Measurements from ENCODE around the gene REEP5. TPM values are rescaled to one million over a fixed set of nuclear protein-coding genes. Genes with fewer than 3 reads are reported as not detected.
"Not testable (repeated sequence)": the region's sequence is repeated elsewhere in the genome, so short reads cannot be mapped to it uniquely, and the experiment has no call there.

REEP5 gene
- total RNA-seq, 2 donors from 2014 or later = 38.1 to 46.5 TPM

DNA sequence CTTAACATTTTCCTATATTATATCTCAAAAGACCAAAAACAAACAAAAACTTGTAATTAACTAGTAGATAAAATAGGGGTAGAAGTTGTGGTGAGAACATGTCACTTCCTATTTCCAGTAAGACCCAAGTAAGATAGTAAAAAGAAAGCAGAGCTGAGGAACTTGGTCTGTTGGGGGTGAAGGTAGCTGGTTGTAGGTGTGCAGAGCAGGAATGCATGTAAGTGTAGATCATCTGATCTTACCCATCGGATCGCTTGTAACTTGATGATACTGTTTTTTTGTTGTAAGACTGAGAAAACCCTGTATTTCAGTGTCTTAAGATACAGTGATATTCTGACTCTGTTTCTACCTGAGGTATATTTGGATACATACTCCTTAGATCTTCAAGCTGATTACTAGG is 55.3 kb downstream of the REEP5 start:
- Mint-ChIP-seq H3K4me3 (no peak overlapping the region), H3K4me1 (peaks cover 28% of the 10 kb centered on the region), H3K27me3 (no peaks in the 10 kb centered on the region), H3K27ac (peak overlapping the region; percentile 75), H3K36me3 (ENCODE audit: low read depth) (peaks cover 2% of the 10 kb centered on the region)
- ATAC-seq (no peak), DNase-seq (no peak)
- H3K9me3 ChIP-seq (ENCODE audit: control insufficient read depth, low read length, poor library complexity, severe bottlenecking) = no peaks in the 10 kb centered on the region

DNA sequence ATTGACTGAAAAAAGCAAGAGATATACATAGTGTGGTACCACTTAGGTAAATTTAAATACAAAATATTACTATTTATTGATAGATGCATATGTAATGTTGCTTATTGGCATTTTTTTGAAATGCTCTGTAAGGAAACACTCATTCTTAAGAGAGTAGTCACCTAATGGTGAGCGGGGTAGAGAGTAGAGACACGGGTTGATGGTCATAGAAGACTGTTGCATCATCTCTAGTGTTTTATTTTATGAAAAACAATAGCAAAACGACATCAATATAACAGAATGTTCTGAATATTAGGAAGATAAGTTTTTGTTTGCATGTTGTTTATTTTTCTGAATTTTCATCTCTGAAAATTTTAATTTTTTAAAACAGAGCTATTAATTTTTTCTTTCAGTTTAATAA is 56.9 kb downstream of the REEP5 start:
- no peak overlapping the region for H3K4me3 Mint-ChIP-seq
- peaks cover 30% of the 10 kb centered on the region for H3K4me1 Mint-ChIP-seq
- peaks cover 2% of the 10 kb centered on the region for H3K36me3 Mint-ChIP-seq (ENCODE audit: low read depth)
- no peak for ATAC-seq
- no peak for DNase-seq
- no peak overlapping the region for H3K27ac Mint-ChIP-seq
- H3K27me3 Mint-ChIP-seq = no peaks in the 10 kb centered on the region
- no peaks in the 10 kb centered on the region for H3K9me3 ChIP-seq (ENCODE audit: control insufficient read depth, low read length, poor library complexity, severe bottlenecking)

GRCh38 chr5:112863549-112863948 is 58.5 kb downstream of the REEP5 start:
- no peaks in the 10 kb centered on the region for H3K9me3 ChIP-seq (ENCODE audit: control insufficient read depth, low read length, poor library complexity, severe bottlenecking)
- Mint-ChIP-seq H3K36me3 (ENCODE audit: low read depth) (peaks cover 2% of the 10 kb centered on the region), H3K4me1 (peaks cover 22% of the 10 kb centered on the region), H3K27ac (peak overlapping the region; percentile 97), H3K27me3 (no peaks in the 10 kb centered on the region), H3K4me3 (peak overlapping the region; percentile 58)
- DNase-seq (no peak), ATAC-seq (no peak)

DNA sequence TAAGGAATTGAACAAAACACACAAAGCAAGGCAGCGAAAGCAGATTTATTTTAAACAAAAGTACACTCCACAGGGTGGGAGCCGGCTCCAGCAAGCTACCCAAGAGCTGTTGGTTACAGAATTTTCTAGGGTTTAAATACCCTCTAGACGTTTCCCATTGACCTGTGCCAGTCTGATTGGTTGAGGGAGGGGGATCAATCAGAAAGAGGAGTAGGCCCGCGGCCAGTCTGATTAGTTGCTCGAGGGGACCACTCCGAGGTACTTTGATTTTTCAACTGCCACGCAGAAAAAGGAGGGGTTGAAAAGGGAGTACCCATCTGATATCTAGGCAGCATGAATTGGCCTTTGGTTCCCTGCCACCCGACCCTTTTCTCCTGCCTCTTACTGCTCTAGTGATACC is 59.9 kb downstream of the REEP5 start:
- DNase-seq (no peak), ATAC-seq (no peak)
- no peaks in the 10 kb centered on the region for H3K9me3 ChIP-seq (ENCODE audit: control insufficient read depth, low read length, poor library complexity, severe bottlenecking)
- Mint-ChIP-seq H3K4me3 (peak overlapping the region; percentile 94), H3K27me3 (no peaks in the 10 kb centered on the region), H3K36me3 (ENCODE audit: low read depth) (no peaks in the 10 kb centered on the region), H3K27ac (peak overlapping the region; percentile 97), H3K4me1 (peaks cover 20% of the 10 kb centered on the region)

DNA sequence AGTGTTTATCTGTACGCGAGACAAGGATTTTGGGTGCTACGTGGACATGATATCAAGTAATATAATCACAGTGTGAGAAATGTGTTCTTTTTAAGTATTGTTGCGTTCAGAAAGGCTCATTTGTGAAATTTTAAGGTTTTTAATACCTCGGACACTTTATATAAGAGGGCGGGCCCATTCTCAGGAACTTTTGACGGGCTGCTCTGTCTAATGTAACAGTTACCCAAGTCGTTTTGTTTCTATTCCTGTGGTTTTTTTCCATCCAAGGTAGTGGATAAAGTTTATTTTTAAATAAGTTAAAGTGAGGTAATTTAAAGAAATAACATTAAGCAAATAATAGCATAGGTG is 60.4 kb downstream of the REEP5 start:
- Mint-ChIP-seq H3K27me3 (peaks cover under 1% of the 10 kb centered on the region), H3K36me3 (ENCODE audit: low read depth) (no peaks in the 10 kb centered on the region), H3K4me3 (peak overlapping the region; percentile 94), H3K4me1 (peaks cover 16% of the 10 kb centered on the region), H3K27ac (peak overlapping the region; percentile 97)
- DNase-seq (no peak), ATAC-seq (no peak)
- no peaks in the 10 kb centered on the region for H3K9me3 ChIP-seq (ENCODE audit: control insufficient read depth, low read length, poor library complexity, severe bottlenecking)

DNA sequence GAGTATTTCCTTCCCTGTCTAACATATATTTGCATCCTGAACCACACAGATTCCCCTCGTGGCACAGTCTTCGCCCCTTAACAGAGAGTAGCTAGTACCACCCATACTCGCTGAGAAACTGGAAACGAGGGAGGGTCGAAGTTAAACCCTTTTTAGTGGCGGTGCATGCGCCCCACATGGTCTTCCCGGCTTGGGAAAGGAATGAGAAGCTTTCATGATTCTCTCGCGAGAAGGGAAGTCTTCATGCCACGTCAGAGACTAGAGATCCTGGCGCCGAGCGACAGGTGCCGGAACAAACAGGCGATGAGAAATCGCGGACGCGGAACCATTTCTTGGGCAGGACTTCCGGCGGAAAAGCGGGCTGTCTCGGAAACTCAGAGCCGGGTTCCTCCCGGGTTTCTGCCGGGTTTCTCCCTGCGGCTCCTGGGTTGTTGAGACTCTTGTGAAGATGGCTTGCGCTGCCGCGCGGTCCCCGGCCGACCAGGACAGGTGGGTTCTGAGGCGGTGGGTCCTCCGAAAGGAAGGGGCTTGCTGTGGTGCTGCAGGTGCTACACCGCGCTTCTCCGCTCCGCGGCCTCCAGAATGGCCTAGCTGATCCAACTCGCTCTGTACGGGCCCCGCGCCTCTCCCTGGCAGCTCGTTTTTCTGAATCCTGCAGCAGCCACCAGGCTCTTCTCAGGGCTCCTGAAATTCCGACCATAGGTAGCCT is 60.9 kb downstream of the REEP5 start, which contains the start of gene SRP19:
Gene SRP19, plus strand, starts transcription at position 359 of the 709 bp plus-strand sequence. Its CDS starts 90 bp downstream, at position 449.
- no peaks in the 10 kb centered on the region for H3K9me3 ChIP-seq (ENCODE audit: control insufficient read depth, low read length, poor library complexity, severe bottlenecking)
- H3K27me3 Mint-ChIP-seq = peaks cover 6% of the 10 kb centered on the region
- ATAC-seq (peak; percentile 95), DNase-seq (peak; percentile 80 to 85 (median 85))
- H3K4me3 Mint-ChIP-seq = peak within 1 kb of the TSS; percentile 94
- no peaks in the 10 kb centered on the region for H3K36me3 Mint-ChIP-seq (ENCODE audit: low read depth)
- H3K4me1 Mint-ChIP-seq = peaks cover 15% of the 10 kb centered on the region
- H3K27ac Mint-ChIP-seq = peak within 1 kb of the TSS; percentile 97

DNA sequence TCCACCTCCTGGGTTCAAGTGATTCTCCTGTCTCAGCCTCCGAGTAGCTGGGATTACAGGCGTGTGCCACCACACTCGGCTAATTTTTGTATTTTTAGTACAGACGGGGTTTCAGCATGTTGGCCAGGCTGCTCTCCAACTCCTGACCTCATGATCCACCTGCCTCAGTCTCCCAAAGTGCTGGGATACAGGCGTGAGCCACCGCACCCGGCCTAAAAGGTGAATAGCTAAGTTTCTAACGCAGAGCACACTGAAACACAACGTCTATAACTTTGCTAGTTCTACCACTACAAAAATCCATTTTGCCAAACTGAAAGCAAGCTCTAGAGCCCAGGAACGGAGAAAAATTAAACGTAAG is 61.5 kb downstream of the REEP5 start:
- Mint-ChIP-seq H3K4me1 (peaks cover 15% of the 10 kb centered on the region), H3K4me3 (peak overlapping the region; percentile 94), H3K27ac (peak overlapping the region; percentile 97)
- not testable (repeated sequence) for ATAC-seq; H3K36me3 Mint-ChIP-seq (ENCODE audit: low read depth); H3K9me3 ChIP-seq (ENCODE audit: control insufficient read depth, low read length, poor library complexity, severe bottlenecking); DNase-seq; H3K27me3 Mint-ChIP-seq

GRCh38 chr5:112857866-112858265 is 64.2 kb downstream of the REEP5 start:
- ATAC-seq (no peak), DNase-seq (no peak)
- no peaks in the 10 kb centered on the region for H3K36me3 Mint-ChIP-seq (ENCODE audit: low read depth)
- peaks cover 5% of the 10 kb centered on the region for H3K9me3 ChIP-seq (ENCODE audit: control insufficient read depth, low read length, poor library complexity, severe bottlenecking)
- H3K4me3 Mint-ChIP-seq = no peak overlapping the region
- H3K27ac Mint-ChIP-seq = no peak overlapping the region
- H3K27me3 Mint-ChIP-seq = peaks cover 13% of the 10 kb centered on the region
- peaks cover 10% of the 10 kb centered on the region for H3K4me1 Mint-ChIP-seq

DNA sequence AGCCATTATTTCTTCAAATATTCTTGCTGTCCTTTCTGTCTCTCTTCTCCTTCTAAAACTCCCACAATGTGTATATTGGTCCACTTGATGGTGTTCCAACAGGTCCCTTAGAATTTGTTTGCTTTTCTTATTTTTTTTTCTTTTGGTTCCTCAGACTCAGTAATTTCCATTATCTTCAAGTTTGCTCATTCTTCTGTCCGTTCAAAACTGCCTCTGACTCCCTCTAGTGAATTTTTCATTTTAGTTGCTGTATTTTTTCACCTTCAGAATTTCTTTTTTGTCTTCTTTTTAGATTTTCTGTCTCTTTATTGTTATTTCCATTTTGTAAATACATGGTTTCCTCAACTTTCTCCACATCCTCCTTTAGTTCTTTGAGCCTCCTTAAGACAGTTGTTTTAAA is 67.4 kb downstream of the REEP5 start:
- DNase-seq (no peak), ATAC-seq (no peak)
- Mint-ChIP-seq H3K4me1 (no peaks in the 10 kb centered on the region), H3K4me3 (no peak overlapping the region), H3K36me3 (ENCODE audit: low read depth) (no peaks in the 10 kb centered on the region), H3K27me3 (peaks cover 13% of the 10 kb centered on the region), H3K27ac (no peak overlapping the region)
- H3K9me3 ChIP-seq (ENCODE audit: control insufficient read depth, low read length, poor library complexity, severe bottlenecking) = peaks cover 5% of the 10 kb centered on the region

GRCh38 chr5:112849912-112850311 is 72.1 kb downstream of the REEP5 start:
- H3K4me1 Mint-ChIP-seq = peaks cover 4% of the 10 kb centered on the region
- DNase-seq (no peak), ATAC-seq (no peak)
- no peak overlapping the region for H3K4me3 Mint-ChIP-seq
- H3K36me3 Mint-ChIP-seq (ENCODE audit: low read depth) = no peaks in the 10 kb centered on the region
- peaks cover 5% of the 10 kb centered on the region for H3K9me3 ChIP-seq (ENCODE audit: control insufficient read depth, low read length, poor library complexity, severe bottlenecking)
- H3K27me3 Mint-ChIP-seq = peaks cover 5% of the 10 kb centered on the region
- H3K27ac Mint-ChIP-seq = no peak overlapping the region

GRCh38 chr5:112848116-112848811 is 73.8 kb downstream of the REEP5 start:
- no peaks in the 10 kb centered on the region for H3K36me3 Mint-ChIP-seq (ENCODE audit: low read depth)
- no peak overlapping the region for H3K27ac Mint-ChIP-seq
- peaks cover 5% of the 10 kb centered on the region for H3K27me3 Mint-ChIP-seq
- peak overlapping the region; percentile 9 for H3K4me3 Mint-ChIP-seq
- no peak for DNase-seq
- H3K4me1 Mint-ChIP-seq = peaks cover 4% of the 10 kb centered on the region
- H3K9me3 ChIP-seq (ENCODE audit: control insufficient read depth, low read length, poor library complexity, severe bottlenecking) = no peaks in the 10 kb centered on the region
- ATAC-seq = peak; percentile 97

DNA sequence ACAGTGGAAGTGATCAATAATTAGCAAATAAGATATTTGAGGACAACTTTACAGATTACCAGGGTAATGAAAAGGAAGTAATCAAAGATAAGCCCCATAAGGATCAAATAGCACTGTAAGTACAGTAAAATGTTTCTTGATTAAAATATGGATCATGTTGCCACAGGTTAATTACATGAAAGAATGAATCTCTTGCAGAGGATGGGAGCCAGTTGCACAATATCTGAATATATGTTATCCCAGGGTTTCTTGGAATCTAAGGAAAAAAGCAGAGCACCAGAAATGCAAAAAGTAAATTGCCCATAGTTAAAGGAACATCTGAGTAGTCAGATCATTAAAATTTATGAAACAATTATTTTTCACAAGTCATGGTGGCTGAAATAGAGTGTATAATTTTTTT is 74.7 kb downstream of the REEP5 start:
- DNase-seq (no peak), ATAC-seq (no peak)
- Mint-ChIP-seq H3K4me1 (peaks cover 4% of the 10 kb centered on the region), H3K36me3 (ENCODE audit: low read depth) (no peaks in the 10 kb centered on the region), H3K4me3 (no peak overlapping the region), H3K27ac (no peak overlapping the region), H3K27me3 (peaks cover 5% of the 10 kb centered on the region)
- H3K9me3 ChIP-seq (ENCODE audit: control insufficient read depth, low read length, poor library complexity, severe bottlenecking) = no peaks in the 10 kb centered on the region

DNA sequence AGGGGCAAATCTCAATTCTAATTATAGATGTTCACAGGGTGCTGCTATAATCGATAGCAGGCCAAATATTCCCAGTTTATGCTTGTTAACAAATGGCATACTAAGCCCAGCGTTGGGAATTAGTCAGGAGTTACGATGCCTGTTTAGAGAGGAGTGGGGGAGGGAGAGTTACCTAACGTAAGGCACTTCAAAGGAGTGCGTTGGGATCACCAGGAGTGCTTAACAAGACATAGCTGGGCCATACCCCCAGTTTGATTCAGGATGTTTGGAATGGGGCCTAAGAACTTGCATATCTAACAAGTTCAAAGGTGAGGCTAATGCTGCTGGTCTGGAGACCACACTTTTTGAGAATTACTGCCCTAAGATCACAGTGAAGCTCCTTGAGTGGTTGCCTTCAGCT is 75.5 kb downstream of the REEP5 start:
- no peaks in the 10 kb centered on the region for H3K36me3 Mint-ChIP-seq (ENCODE audit: low read depth)
- no peaks in the 10 kb centered on the region for H3K9me3 ChIP-seq (ENCODE audit: control insufficient read depth, low read length, poor library complexity, severe bottlenecking)
- peaks cover 5% of the 10 kb centered on the region for H3K27me3 Mint-ChIP-seq
- ATAC-seq (no peak), DNase-seq (no peak)
- H3K4me3 Mint-ChIP-seq = no peak overlapping the region
- peaks cover 4% of the 10 kb centered on the region for H3K4me1 Mint-ChIP-seq
- no peak overlapping the region for H3K27ac Mint-ChIP-seq

DNA sequence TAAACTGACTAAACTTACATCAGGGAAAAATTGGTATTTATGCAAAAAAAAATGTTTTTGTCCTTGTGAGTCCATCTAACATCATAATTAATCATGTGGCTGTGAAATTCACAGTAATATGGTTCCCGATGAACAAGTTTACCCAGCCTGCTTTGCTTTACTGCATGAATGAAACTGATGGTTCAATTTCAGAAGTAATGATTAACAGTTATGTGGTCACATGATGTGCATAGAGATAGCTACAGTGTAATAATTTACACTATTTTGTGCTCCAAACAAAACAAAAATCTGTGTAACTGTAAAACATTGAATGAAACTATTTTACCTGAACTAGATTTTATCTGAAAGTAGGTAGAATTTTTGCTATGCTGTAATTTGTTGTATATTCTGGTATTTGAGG is 77.5 kb downstream of the REEP5 start:
- Mint-ChIP-seq H3K4me1 (peaks cover 4% of the 10 kb centered on the region), H3K36me3 (ENCODE audit: low read depth) (no peaks in the 10 kb centered on the region), H3K27ac (no peak overlapping the region), H3K4me3 (no peak overlapping the region), H3K27me3 (peaks cover 5% of the 10 kb centered on the region)
- ATAC-seq (no peak), DNase-seq (no peak)
- H3K9me3 ChIP-seq (ENCODE audit: control insufficient read depth, low read length, poor library complexity, severe bottlenecking) = no peaks in the 10 kb centered on the region

Measured in T-helper 17 cell (primary cell).